ENCODE results near the gene FLG2. TPM values are rescaled to one million over a fixed set of nuclear protein-coding genes. Genes with fewer than 3 reads are reported as not detected.

FLG2 gene
- not detected in 2 replicates for total RNA-seq
- long read RNA-seq: 0 reads

DNA sequence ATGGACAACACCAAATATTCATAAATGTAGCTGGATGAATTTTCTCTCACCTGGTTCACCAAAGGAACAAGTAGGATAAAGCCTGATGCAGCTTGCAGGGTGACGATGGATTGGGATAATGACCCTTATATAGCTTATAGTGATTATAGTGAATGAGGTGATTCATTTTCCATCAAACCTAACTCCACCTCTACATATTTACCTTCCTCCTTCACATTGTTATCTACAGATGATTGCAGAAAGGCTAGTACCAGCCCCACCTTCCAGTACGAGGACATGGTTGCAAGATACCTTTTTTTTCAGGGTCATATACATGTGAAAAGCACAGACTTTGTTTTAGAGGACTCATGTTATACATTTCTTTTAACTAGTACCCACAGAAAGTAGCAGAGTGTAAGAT is at the start of gene FLG2:
TSS of gene FLG2 (minus strand) at position 101 of the 400 bp plus-strand sequence. CDS start 1,122 bp downstream, outside the sequence.
- no peak for DNase-seq (ENCODE audit: low spot score, unreplicated experiment)
- Mint-ChIP-seq H3K27ac (no peak within 1 kb of the TSS), H3K36me3 (ENCODE audit: insufficient read depth) (no peaks in the 10 kb centered on the region), H3K27me3 (no peaks in the 10 kb centered on the region), H3K4me3 (ENCODE audit: low read depth) (no peak within 1 kb of the TSS), H3K9me3 (ENCODE audit: low read depth) (peaks cover 53% of the 10 kb centered on the region), H3K4me1 (ENCODE audit: low read depth) (no peaks in the 10 kb centered on the region)
- TF ChIP-seq, protein P1, sequence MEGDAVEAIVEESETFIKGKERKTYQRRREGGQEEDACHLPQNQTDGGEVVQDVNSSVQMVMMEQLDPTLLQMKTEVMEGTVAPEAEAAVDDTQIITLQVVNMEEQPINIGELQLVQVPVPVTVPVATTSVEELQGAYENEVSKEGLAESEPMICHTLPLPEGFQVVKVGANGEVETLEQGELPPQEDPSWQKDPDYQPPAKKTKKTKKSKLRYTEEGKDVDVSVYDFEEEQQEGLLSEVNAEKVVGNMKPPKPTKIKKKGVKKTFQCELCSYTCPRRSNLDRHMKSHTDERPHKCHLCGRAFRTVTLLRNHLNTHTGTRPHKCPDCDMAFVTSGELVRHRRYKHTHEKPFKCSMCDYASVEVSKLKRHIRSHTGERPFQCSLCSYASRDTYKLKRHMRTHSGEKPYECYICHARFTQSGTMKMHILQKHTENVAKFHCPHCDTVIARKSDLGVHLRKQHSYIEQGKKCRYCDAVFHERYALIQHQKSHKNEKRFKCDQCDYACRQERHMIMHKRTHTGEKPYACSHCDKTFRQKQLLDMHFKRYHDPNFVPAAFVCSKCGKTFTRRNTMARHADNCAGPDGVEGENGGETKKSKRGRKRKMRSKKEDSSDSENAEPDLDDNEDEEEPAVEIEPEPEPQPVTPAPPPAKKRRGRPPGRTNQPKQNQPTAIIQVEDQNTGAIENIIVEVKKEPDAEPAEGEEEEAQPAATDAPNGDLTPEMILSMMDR (IDR thresholded peaks at IDR 0.05; ENCODE audit: unreplicated experiment): no peak

DNA sequence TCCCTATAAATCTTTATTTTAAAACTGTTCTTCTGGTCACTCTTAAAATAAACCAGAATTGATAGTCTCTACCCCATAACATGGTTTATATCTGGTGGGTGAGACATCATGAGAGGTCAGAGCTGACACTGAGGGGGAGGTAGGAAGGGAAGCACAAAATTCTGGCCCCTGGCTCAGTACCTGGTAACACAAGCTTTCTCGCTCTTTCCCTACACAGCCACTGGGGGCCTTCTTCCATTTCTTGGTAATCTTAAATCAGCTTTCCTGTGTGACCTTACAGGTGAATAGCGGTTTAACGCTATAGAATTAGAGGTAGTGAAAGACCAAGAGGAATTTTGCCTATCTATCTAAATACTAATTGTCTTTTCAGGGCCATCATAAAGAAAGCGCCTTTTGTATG is 48.9 kb upstream of the FLG2 start:
- TF ChIP-seq, protein P1 (IDR thresholded peaks at IDR 0.05; ENCODE audit: unreplicated experiment): no peak
- Mint-ChIP-seq H3K36me3 (ENCODE audit: insufficient read depth) (peaks cover 5% of the 10 kb centered on the region), H3K27me3 (no peaks in the 10 kb centered on the region), H3K4me1 (ENCODE audit: low read depth) (no peaks in the 10 kb centered on the region), H3K4me3 (ENCODE audit: low read depth) (no peak overlapping the region), H3K9me3 (ENCODE audit: low read depth) (peaks cover 59% of the 10 kb centered on the region), H3K27ac (no peak overlapping the region)
- no peak for DNase-seq (ENCODE audit: low spot score, unreplicated experiment)

DNA sequence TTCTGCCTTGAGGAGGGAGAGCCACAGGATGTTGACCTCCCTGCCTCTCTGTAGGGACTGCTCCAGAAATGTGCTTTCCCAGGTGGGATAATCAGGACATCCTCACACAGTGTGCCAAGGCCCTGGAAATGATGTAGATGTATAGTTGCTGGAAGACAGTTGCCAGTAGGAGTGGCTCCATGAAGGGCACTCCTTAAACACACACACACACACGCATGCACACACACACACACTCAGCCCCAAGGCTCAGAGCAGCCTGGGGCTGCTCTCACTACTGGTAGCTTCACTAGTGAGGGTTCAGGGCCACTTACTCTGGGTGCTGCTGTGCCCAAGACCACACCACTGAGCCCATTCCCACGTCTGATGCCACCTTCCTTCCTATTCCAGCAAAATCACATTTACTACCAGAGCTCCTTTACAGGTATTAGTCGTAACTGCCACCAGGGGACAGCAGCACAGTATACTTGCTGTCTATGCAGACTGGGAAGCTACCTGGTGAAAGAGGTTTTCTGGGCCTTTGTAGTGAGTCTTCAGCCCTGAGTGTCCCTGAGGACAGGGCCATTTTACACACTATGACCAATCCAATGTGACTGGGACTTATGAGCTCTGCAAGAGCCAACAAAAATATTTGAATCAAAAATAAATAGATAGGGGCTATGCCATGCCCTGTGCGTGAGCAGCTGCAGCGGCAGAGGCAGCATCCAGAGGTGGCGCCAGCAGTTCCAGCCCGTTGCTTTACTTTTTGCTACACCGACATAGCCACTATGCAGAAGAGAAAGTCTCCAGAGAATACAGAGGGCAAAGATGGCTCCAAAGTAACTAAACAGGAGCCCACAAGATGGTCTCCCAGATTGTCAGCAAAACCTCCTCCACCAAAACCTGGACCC is 39.2 kb upstream of the FLG2 start:
- no peaks in the 10 kb centered on the region for H3K27me3 Mint-ChIP-seq
- no peak overlapping the region for H3K4me3 Mint-ChIP-seq (ENCODE audit: low read depth)
- H3K4me1 Mint-ChIP-seq (ENCODE audit: low read depth): no peaks in the 10 kb centered on the region
- DNase-seq (ENCODE audit: low spot score, unreplicated experiment): no peak
- no peaks in the 10 kb centered on the region for H3K36me3 Mint-ChIP-seq (ENCODE audit: insufficient read depth)
- TF ChIP-seq, protein P1 (IDR thresholded peaks at IDR 0.05; ENCODE audit: unreplicated experiment): no peak
- no peak overlapping the region for H3K27ac Mint-ChIP-seq
- peaks cover 36% of the 10 kb centered on the region for H3K9me3 Mint-ChIP-seq (ENCODE audit: low read depth)

DNA sequence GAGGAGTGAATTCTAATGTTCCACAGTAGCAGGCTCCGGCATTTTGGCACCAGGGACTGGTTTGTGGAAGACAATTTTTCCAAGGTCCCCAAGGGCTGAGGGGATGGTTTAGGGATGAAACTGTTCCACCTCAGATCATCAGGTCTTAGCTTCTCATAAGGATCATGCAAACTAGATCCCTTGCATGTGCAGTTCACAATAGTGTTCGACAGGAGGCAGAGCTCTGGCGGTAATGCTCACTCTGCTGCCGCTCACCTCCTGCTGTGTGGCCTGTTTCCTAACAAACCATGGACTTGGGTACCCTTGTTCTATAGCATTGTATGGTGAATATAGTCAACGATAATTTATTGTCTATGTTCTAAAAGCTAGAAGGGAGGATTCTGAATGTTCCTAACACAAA is 37.7 kb upstream of the FLG2 start:
- H3K27ac Mint-ChIP-seq: no peak overlapping the region
- TF ChIP-seq, protein P1 (IDR thresholded peaks at IDR 0.05; ENCODE audit: unreplicated experiment): no peak
- no peak overlapping the region for H3K4me3 Mint-ChIP-seq (ENCODE audit: low read depth)
- peaks cover 3% of the 10 kb centered on the region for H3K36me3 Mint-ChIP-seq (ENCODE audit: insufficient read depth)
- no peaks in the 10 kb centered on the region for H3K4me1 Mint-ChIP-seq (ENCODE audit: low read depth)
- DNase-seq (ENCODE audit: low spot score, unreplicated experiment): no peak
- no peaks in the 10 kb centered on the region for H3K27me3 Mint-ChIP-seq
- H3K9me3 Mint-ChIP-seq (ENCODE audit: low read depth): peaks cover 45% of the 10 kb centered on the region

DNA sequence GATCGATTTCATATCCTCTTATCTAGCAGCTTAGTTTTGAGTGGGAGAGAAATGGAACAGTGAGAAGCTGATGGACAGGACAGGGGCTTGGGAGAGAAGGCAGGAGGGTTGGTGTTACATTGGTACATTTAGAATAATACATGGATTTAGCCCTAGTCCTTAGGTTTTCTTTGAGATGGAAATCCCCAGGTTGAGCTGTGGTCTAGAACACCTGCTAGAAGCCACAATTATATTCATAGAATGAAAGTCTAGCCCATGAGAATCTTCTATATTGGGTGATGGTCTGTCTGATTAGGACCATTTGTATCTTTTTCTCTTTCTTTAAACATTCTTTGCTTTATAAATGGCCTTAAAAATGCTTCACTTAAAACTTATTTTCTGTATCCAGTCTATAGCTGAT is 34.3 kb upstream of the FLG2 start:
- Mint-ChIP-seq H3K27ac (no peak overlapping the region), H3K27me3 (no peaks in the 10 kb centered on the region), H3K9me3 (ENCODE audit: low read depth) (peaks cover 61% of the 10 kb centered on the region), H3K4me3 (ENCODE audit: low read depth) (no peak overlapping the region), H3K36me3 (ENCODE audit: insufficient read depth) (peaks cover 3% of the 10 kb centered on the region), H3K4me1 (ENCODE audit: low read depth) (no peaks in the 10 kb centered on the region)
- TF ChIP-seq, protein P1 (IDR thresholded peaks at IDR 0.05; ENCODE audit: unreplicated experiment): no peak
- DNase-seq (ENCODE audit: low spot score, unreplicated experiment): no peak
